ENCODE measurements around the gene ARHGEF37. TPM values are rescaled to one million over a fixed set of nuclear protein-coding genes. Genes with fewer than 3 reads are reported as not detected.

ARHGEF37 gene
- total and polyA plus RNA-seq, 2 of the 8 experiments (the other 6 are each of a cell fraction or from before 2014, with no cell fraction given) = 0.21 to 0.48 TPM

DNA sequence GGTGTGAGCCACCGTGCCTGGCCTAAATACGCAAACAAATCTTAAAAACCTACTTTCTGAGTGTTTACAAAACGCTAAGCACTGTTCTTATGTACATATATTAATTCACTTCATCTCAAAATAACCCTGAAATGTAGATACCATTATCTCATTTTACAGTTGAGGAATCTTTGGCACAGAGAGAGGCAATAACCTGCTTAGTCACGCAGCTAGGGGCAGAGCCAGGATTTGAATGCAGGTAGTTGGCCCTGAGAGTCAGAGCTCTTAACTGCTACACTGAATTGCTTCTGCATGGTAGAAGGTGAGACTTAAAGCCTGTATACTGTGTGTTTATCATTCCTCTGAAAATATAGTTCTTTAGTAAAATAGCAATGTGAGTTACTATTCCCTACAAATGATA is 21.9 kb downstream of the ARHGEF37 start:
- TF ChIP-seq POLR2AphosphoS5 (IDR thresholded peaks at IDR 0.05; ENCODE audit: low read depth, low read length) = no peak
- no peak for TF ChIP-seq RXRA (IDR thresholded peaks at IDR 0.05; ENCODE audit: insufficient read depth, low read depth, low read length)
- TF ChIP-seq JUN (IDR thresholded peaks at IDR 0.05; ENCODE audit: low read depth, low read length) = no peak
- no peak for TF ChIP-seq TAF1 (IDR thresholded peaks at IDR 0.05; ENCODE audit: low read depth, low read length)
- TF ChIP-seq TBP (IDR thresholded peaks at IDR 0.05; ENCODE audit: low read depth, low read length) = no peak
- TF ChIP-seq POU5F1 (IDR thresholded peaks at IDR 0.05; ENCODE audit: low read depth, low read length) = no peak
- no peak for TF ChIP-seq NRF1 (IDR thresholded peaks at IDR 0.05; ENCODE audit: low read depth, low read length)
- TF ChIP-seq GTF2F1 (IDR thresholded peaks at IDR 0.05; ENCODE audit: borderline replicate concordance, low read depth, low read length) = no peak
- Histone ChIP-seq H3K79me1 (ENCODE audit: low read depth, low read length) (no peaks in the 10 kb centered on the region), H2BK20ac (ENCODE audit: low read length) (no peak overlapping the region), H3K9ac (replicated peaks in 1 of 4; ENCODE audit: extremely low read depth in 1 of 4, low read depth in 3 of 4, low read length in 3 of 4) (no peak overlapping the region), H3K4me1 (replicated peaks in 1 of 4; ENCODE audit: control insufficient read depth in 3 of 4, insufficient read depth in 4 of 4, low read length in 3 of 4) (no peaks in the 10 kb centered on the region; a peak in 2 of 7 replicates), H4K20me1 (replicated peaks in 1 of 2; ENCODE audit: control insufficient read depth in 1 of 2, insufficient read depth in 2 of 2, low read length in 2 of 2) (no peaks in the 10 kb centered on the region), H3K4ac (replicated peaks; ENCODE audit: insufficient read length, low read depth, low read length) (no peak overlapping the region), H4K5ac (ENCODE audit: insufficient read length, low read depth, low read length) (no peak overlapping the region), H3K56ac (replicated peaks; ENCODE audit: insufficient read length, low read depth, low read length) (no peak overlapping the region), H2BK12ac (ENCODE audit: low read depth, low read length) (no peak overlapping the region), H3K14ac (ENCODE audit: insufficient read length) (no peak overlapping the region), H3K79me2 (ENCODE audit: control insufficient read depth in 1 of 2, insufficient read depth in 2 of 2, low read length in 2 of 2) (no peaks in the 10 kb centered on the region), H2AK5ac (ENCODE audit: low read depth, low read length) (no peak overlapping the region), H2BK15ac (ENCODE audit: low read length) (no peak overlapping the region), H4K8ac (ENCODE audit: extremely low read depth, insufficient read depth, low read length) (no peak overlapping the region), H2AFZ (ENCODE audit: low read length) (no peak overlapping the region), H3K27me3 (replicated peaks in 1 of 4; ENCODE audit: control insufficient read depth in 3 of 4, extremely low read depth in 1 of 4, insufficient read depth in 3 of 4, low read length in 3 of 4) (no peaks in the 10 kb centered on the region), H3K18ac (ENCODE audit: extremely low read depth, low read length) (no peak overlapping the region), H3K36me3 (ENCODE audit: control insufficient read depth in 2 of 4, insufficient read depth in 4 of 4, low read length in 3 of 4) (no peaks in the 10 kb centered on the region), H3K9me3 (ENCODE audit: insufficient read depth in 2 of 2, low read depth in 1 of 2, low read length in 1 of 2) (no peaks in the 10 kb centered on the region), H3K23me2 (ENCODE audit: low read depth, low read length) (no peaks in the 10 kb centered on the region), H3K4me3 (ENCODE audit: extremely low read depth in 1 of 4, insufficient read depth in 2 of 4, low read depth in 3 of 4, low read length in 4 of 4) (no peak overlapping the region), H3K23ac (ENCODE audit: insufficient read length) (no peak overlapping the region), H4K91ac (replicated peaks; ENCODE audit: insufficient read length, low read length) (no peak overlapping the region), H3K27ac (ENCODE audit: low read depth, low read length) (no peak overlapping the region), H2BK120ac (replicated peaks; ENCODE audit: low read depth, low read length) (no peak overlapping the region), H2BK5ac (ENCODE audit: low read depth, low read length) (no peak overlapping the region), H3K4me2 (ENCODE audit: insufficient read depth in 1 of 2, low read depth in 2 of 2, low read length in 2 of 2) (no peak overlapping the region)
- 90% methylated on average over 4 of the region's 4 CpGs; no CpG with 5 or more reads in 1 of the 2 experiments for WGBS, 2 experiments (ENCODE audit: extremely low coverage in 1 of 2, insufficient coverage in 1 of 2, insufficient read length in 1 of 2, insufficient replicate concordance in 2 of 2, low coverage in 1 of 2, low lambda C conversion rate in 2 of 2, missing lambda C conversion rate in 1 of 2)
- FAIRE-seq (no peak), DNase-seq (ENCODE audit: low read depth in 1 of 2, low spot score in 2 of 2) (no peak)
- ChIA-PET POLR2A (ENCODE audit: partially characterized antibody) (no interaction called here), CTCF (ENCODE audit: partially characterized antibody) (interaction anchor here (1.0 to 1.9 kb wide), 5 partner anchors 9 to 327 kb away, joined by 3 to 8 read pairs (median 4); no protein-coding TSS in a partner anchor)
